Hepatocyte (in vitro differentiated cells): Measurements from ENCODE around the gene RAB11FIP3.

Experiments
- CTCF ChIP-seq: fragments of 200-600 bp; sonication (generic); IDR thresholded peaks from 2 replicates; pipeline ENCODE4 v1.5.1; 2016; ENCODE audit warnings: antibody characterized with exemption, mild to moderate bottlenecking; ENCODE audit not compliant: poor library complexity
- EZH2phosphoT487 ChIP-seq: fragments of 200-600 bp; sonication (generic); IDR thresholded peaks from one replicate; pipeline ENCODE4 v1.6.1; 2018; ENCODE audit warnings: antibody characterized with exemption, mild to moderate bottlenecking, low read depth, moderate library complexity; ENCODE audit not compliant: unreplicated experiment, severe bottlenecking

GRCh38 chr16:459761-460160 is 34.3 kb downstream of the RAB11FIP3 start:
- TF ChIP-seq CTCF (no peak), EZH2phosphoT487 (no peak)
